ENCODE measurements around the gene ATOH8. TPM values are rescaled to one million over a fixed set of nuclear protein-coding genes. Genes with fewer than 3 reads are reported as not detected.

ATOH8 gene
- total RNA-seq, 1 experiment from 2014 or later = 0.81 TPM

GRCh38 chr2:85733121-85733960 is 20.4 kb upstream of the ATOH8 start:
- CTCF ChIA-PET = interaction anchor here (0.7 to 1.6 kb wide), 3 partner anchors 16 to 80 kb away, joined by 3 to 7 read pairs (median 4); no protein-coding TSS in a partner anchor
- ATAC-seq (no peak), DNase-seq (ENCODE audit: low spot score) (no peak)
- TF ChIP-seq GABPB1 (CRISPR knock-in tag; IDR thresholded peaks at IDR 0.05) = no peak
- no peak for TF ChIP-seq ZNF121 (CRISPR knock-in tag; IDR thresholded peaks at IDR 0.05)
- no peaks in the 10 kb centered on the region for H3K9me3 Mint-ChIP-seq
- H3K27ac Mint-ChIP-seq = no peak overlapping the region
- H3K4me3 Mint-ChIP-seq = no peak overlapping the region
- no peaks in the 10 kb centered on the region; the same call in 1 of the 2 replicates for H3K27me3 Mint-ChIP-seq (ENCODE audit: low read depth)
- no peaks in the 10 kb centered on the region for H3K4me1 Mint-ChIP-seq
- H3K36me3 Mint-ChIP-seq = no peaks in the 10 kb centered on the region
- POLR2A ChIA-PET = no interaction called here

- ATAC-seq (no peak), DNase-seq (ENCODE audit: low spot score) (no peak)
- H3K4me1 Mint-ChIP-seq = no peaks in the 10 kb centered on the region
- ChIA-PET CTCF (interaction anchor here (1.4 to 1.6 kb wide), 2 partner anchors 16 to 80 kb away, joined by 4 to 7 read pairs; no protein-coding TSS in a partner anchor), POLR2A (no interaction called here)
- TF ChIP-seq CTCF (IDR thresholded peaks at IDR 0.05) = no peak
- TF ChIP-seq FOXP4 (CRISPR knock-in tag; IDR thresholded peaks at IDR 0.05) = no peak
- TF ChIP-seq, protein P1, sequence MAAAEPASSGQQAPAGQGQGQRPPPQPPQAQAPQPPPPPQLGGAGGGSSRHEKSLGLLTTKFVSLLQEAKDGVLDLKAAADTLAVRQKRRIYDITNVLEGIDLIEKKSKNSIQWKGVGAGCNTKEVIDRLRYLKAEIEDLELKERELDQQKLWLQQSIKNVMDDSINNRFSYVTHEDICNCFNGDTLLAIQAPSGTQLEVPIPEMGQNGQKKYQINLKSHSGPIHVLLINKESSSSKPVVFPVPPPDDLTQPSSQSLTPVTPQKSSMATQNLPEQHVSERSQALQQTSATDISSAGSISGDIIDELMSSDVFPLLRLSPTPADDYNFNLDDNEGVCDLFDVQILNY (CRISPR knock-in tag; IDR thresholded peaks at IDR 0.05) = no peak
- TF ChIP-seq NFYB (CRISPR knock-in tag; conservative IDR thresholded peaks at IDR 0.05; ENCODE audit: low read depth) = no peak
- TF ChIP-seq ATF2 (CRISPR knock-in tag; IDR thresholded peaks at IDR 0.05; ENCODE audit: borderline replicate concordance, low read depth) = no peak
- no peak for TF ChIP-seq TP53 (CRISPR knock-in tag; IDR thresholded peaks at IDR 0.05)
- TF ChIP-seq FOXK1 (CRISPR knock-in tag; IDR thresholded peaks at IDR 0.05) = no peak
- TF ChIP-seq ERG (CRISPR knock-in tag; IDR thresholded peaks at IDR 0.05) = no peak
- TF ChIP-seq, protein P2, sequence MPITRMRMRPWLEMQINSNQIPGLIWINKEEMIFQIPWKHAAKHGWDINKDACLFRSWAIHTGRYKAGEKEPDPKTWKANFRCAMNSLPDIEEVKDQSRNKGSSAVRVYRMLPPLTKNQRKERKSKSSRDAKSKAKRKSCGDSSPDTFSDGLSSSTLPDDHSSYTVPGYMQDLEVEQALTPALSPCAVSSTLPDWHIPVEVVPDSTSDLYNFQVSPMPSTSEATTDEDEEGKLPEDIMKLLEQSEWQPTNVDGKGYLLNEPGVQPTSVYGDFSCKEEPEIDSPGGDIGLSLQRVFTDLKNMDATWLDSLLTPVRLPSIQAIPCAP (CRISPR knock-in tag; IDR thresholded peaks at IDR 0.05) = no peak
- TF ChIP-seq USF1 (CRISPR knock-in tag; IDR thresholded peaks at IDR 0.05) = no peak
- TF ChIP-seq, protein P3, sequence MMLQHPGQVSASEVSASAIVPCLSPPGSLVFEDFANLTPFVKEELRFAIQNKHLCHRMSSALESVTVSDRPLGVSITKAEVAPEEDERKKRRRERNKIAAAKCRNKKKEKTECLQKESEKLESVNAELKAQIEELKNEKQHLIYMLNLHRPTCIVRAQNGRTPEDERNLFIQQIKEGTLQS (CRISPR knock-in tag; conservative IDR thresholded peaks at IDR 0.05) = no peak
- no peak for TF ChIP-seq NFATC4 (CRISPR knock-in tag; IDR thresholded peaks at IDR 0.05)
- no peak for TF ChIP-seq CREB1 (CRISPR knock-in tag; IDR thresholded peaks at IDR 0.05)
- TF ChIP-seq SP1 (CRISPR knock-in tag; conservative IDR thresholded peaks at IDR 0.05) = no peak
- TF ChIP-seq, protein P4, sequence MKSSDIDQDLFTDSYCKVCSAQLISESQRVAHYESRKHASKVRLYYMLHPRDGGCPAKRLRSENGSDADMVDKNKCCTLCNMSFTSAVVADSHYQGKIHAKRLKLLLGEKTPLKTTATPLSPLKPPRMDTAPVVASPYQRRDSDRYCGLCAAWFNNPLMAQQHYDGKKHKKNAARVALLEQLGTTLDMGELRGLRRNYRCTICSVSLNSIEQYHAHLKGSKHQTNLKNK (CRISPR knock-in tag; IDR thresholded peaks at IDR 0.05) = no peak
- no peak for TF ChIP-seq OVOL2 (CRISPR knock-in tag; IDR thresholded peaks at IDR 0.05; ENCODE audit: borderline replicate concordance)
- H3K4me3 Mint-ChIP-seq = no peak overlapping the region
- H3K27me3 Mint-ChIP-seq (ENCODE audit: low read depth) = no peaks in the 10 kb centered on the region
- H3K27ac Mint-ChIP-seq = no peak overlapping the region
- H3K9me3 Mint-ChIP-seq = no peaks in the 10 kb centered on the region
- H3K36me3 Mint-ChIP-seq = no peaks in the 10 kb centered on the region
Measured at GRCh38 chr2:85734015-85734414, 19.8 kb upstream of the ATOH8 start.
